Suprapubic skin (tissue), 4 donors: ENCODE measurements around the gene CATSPERB.

ENCODE experiments used
- EP300 ChIP-seq: sonication (generic); formaldehyde crosslinking; IDR thresholded peaks from one replicate; pipeline ENCODE4 v1.6.1; 2017; ENCODE audit warnings: antibody characterized with exemption
- POLR2A ChIP-seq, 2 donors: fragments of 450-650 bp; IDR thresholded peaks; one replicate each; pipeline ENCODE4 v1.6.1; 2017; ENCODE audit warnings: antibody characterized with exemption in 2 of 2, mild to moderate bottlenecking in 2 of 2, moderate library complexity in 2 of 2
- POLR2AphosphoS5 ChIP-seq, 3 donors: sonication (generic); formaldehyde crosslinking; IDR thresholded peaks; one replicate each; pipeline ENCODE4 v1.6.1; 2017; ENCODE audit warnings: antibody characterized with exemption in 3 of 3
- TF ChIP-seq, protein P1 (sequence below), 2 donors: fragments of 200-600 bp in 1 of 2; fragments of 450-650 bp in 1 of 2; sonication (generic) in 1 of 2; IDR thresholded peaks; one replicate each; pipeline ENCODE4 v1.5.1; 2016 to 2019; ENCODE audit warnings: antibody characterized with exemption in 2 of 2, mild to moderate bottlenecking in 1 of 2, moderate library complexity in 1 of 2

DNA sequence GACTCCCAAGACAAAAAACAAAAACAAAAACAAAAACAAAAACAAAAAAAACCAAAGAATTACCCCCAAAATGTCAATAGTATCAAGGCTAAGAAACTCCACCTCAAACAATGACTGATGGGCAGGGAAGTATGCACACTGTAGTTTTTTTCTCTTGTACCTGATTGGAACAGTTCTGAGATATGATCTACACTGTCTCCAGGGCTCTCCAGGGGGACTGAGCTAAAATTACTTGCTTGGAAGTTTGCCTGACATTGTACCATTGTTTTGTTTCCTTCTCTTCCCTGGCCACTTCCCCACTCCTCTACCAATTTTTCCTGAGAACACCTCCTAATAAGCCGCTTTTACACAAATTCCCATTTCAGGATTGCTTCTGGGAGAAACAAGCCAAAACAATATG lies 22.3 kb upstream of the CATSPERB start:
- TF ChIP-seq, protein P1, sequence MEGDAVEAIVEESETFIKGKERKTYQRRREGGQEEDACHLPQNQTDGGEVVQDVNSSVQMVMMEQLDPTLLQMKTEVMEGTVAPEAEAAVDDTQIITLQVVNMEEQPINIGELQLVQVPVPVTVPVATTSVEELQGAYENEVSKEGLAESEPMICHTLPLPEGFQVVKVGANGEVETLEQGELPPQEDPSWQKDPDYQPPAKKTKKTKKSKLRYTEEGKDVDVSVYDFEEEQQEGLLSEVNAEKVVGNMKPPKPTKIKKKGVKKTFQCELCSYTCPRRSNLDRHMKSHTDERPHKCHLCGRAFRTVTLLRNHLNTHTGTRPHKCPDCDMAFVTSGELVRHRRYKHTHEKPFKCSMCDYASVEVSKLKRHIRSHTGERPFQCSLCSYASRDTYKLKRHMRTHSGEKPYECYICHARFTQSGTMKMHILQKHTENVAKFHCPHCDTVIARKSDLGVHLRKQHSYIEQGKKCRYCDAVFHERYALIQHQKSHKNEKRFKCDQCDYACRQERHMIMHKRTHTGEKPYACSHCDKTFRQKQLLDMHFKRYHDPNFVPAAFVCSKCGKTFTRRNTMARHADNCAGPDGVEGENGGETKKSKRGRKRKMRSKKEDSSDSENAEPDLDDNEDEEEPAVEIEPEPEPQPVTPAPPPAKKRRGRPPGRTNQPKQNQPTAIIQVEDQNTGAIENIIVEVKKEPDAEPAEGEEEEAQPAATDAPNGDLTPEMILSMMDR (IDR thresholded peaks at IDR 0.05) = no peak
- TF ChIP-seq EP300 = no peak
- no peak for TF ChIP-seq POLR2A (IDR thresholded peaks at IDR 0.05)
- TF ChIP-seq POLR2AphosphoS5 (IDR thresholded peaks at IDR 0.05) = no peak
